Neural progenitor cell (in vitro differentiated cells): ENCODE measurements around the gene ITPR1. TPM values are rescaled to one million over a fixed set of nuclear protein-coding genes. Genes with fewer than 3 reads are reported as not detected.

Experiments used
- DNase-seq: peaks from one replicate; pipeline ENCODE4 v3.0.0-alpha.2; 2016; ENCODE audit warnings: low spot score
- H2AFZ ChIP-seq: fragments of 200-600 bp; sonication (generic); replicated peaks from 2 replicates; pipeline ENCODE4 v1.6.1; 2016; ENCODE audit warnings: antibody characterized with exemption
- H3F3A ChIP-seq: fragments of 200-600 bp; sonication (generic); 2 replicates; pipeline ENCODE4 v1.6.1; 2016; ENCODE audit warnings: antibody characterized with exemption, low read depth
- H3K27ac ChIP-seq: fragments of 200-600 bp; sonication (generic); 2 replicates; pipeline ENCODE4 v1.5.1; 2016; ENCODE audit warnings: mild to moderate bottlenecking
- H3K27me3 ChIP-seq: fragments of 200-600 bp; sonication (generic); 2 replicates; pipeline ENCODE4 v1.6.1; 2016; ENCODE audit warnings: mild to moderate bottlenecking, moderate library complexity
- H3K36me3 ChIP-seq: fragments of 200-600 bp; sonication (generic); 2 replicates; pipeline ENCODE4 v1.5.1; 2016
- H3K4me1 ChIP-seq: fragments of 200-600 bp; sonication (generic); 2 replicates; pipeline ENCODE4 v1.6.1; 2016; ENCODE audit warnings: mixed run types
- H3K4me2 ChIP-seq: fragments of 200-600 bp; sonication (generic); 2 replicates; pipeline ENCODE4 v1.6.1; 2016
- H3K4me3 ChIP-seq: fragments of 200-600 bp; sonication (generic); 2 replicates; pipeline ENCODE4 v1.5.1; 2016
- H3K79me2 ChIP-seq: fragments of 200-600 bp; sonication (generic); 2 replicates; pipeline ENCODE4 v1.6.1; 2016; ENCODE audit warnings: low read depth
- H3K9ac ChIP-seq: fragments of 200-600 bp; sonication (generic); 2 replicates; pipeline ENCODE4 v1.6.1; 2016
- H3K9me3 ChIP-seq: fragments of 200-600 bp; sonication (generic); 2 replicates; pipeline ENCODE4 v1.5.1; 2016; ENCODE audit warnings: low read depth
- H4K20me1 ChIP-seq: fragments of 200-600 bp; sonication (generic); 2 replicates; pipeline ENCODE4 v1.6.1; 2016; ENCODE audit warnings: low read depth
- H3K27ac Mint-ChIP-seq: 3 replicates; pipeline ENCODE4 v1.8.0; 2021; ENCODE audit warnings: mixed read lengths
- H3K27me3 Mint-ChIP-seq: 2 replicates; pipeline ENCODE4 v1.8.0; 2022; ENCODE audit warnings: low read depth, mild to moderate bottlenecking, inconsistent platforms, moderate library complexity, mixed read lengths; ENCODE audit not compliant: insufficient read depth
- H3K36me3 Mint-ChIP-seq: 3 replicates; pipeline ENCODE4 v1.8.0; 2021; ENCODE audit warnings: mixed read lengths
- H3K4me1 Mint-ChIP-seq: 3 replicates; pipeline ENCODE4 v1.8.0; 2021; ENCODE audit warnings: mixed read lengths
- H3K4me3 Mint-ChIP-seq: 3 replicates; pipeline ENCODE4 v1.8.0; 2021; ENCODE audit warnings: mild to moderate bottlenecking, moderate library complexity, mixed read lengths
- H3K9me3 Mint-ChIP-seq: 3 replicates; pipeline ENCODE4 v1.8.0; 2020; ENCODE audit warnings: mixed read lengths
- CTCF ChIP-seq: fragments of 200-600 bp; sonication (generic); IDR thresholded peaks from 2 replicates; pipeline ENCODE4 v1.5.1; 2017; ENCODE audit warnings: antibody characterized with exemption, mild to moderate bottlenecking
- EZH2 ChIP-seq: fragments of 200-600 bp; sonication (generic); IDR thresholded peaks from 2 replicates; pipeline ENCODE4 v1.6.1; 2017; ENCODE audit warnings: antibody characterized with exemption, mild to moderate bottlenecking, moderate library complexity
- EZH2phosphoT487 ChIP-seq: fragments of 200-600 bp; sonication (generic); IDR thresholded peaks from 2 replicates; pipeline ENCODE4 v1.6.1; 2017; ENCODE audit warnings: antibody characterized with exemption
- total RNA-seq: library from RNA; depleted of rRNA; stranded (reverse); fragments of >200 nt; gene quantifications from 2 replicates; pipeline ENCODE4 v1.2.3, GENCODE V29; 2015; ENCODE audit warnings: low replicate concordance

The ITPR1 gene
- total RNA-seq, 1 donor from 2014 or later, result 5.0 TPM

GRCh38 chr3:4895838-4896237 is 402.7 kb downstream of the ITPR1 start:
- Mint-ChIP-seq H3K27ac (peak overlapping the region; percentile 10), H3K27me3 (peaks cover 3% of the 10 kb centered on the region), H3K4me3 (no peak overlapping the region), H3K36me3 (no peaks in the 10 kb centered on the region), H3K4me1 (peaks cover 15% of the 10 kb centered on the region), H3K9me3 (peaks cover 2% of the 10 kb centered on the region)
- H3K4me3 ChIP-seq, result no peak overlapping the region
- H3K27me3 ChIP-seq, result no peaks in the 10 kb centered on the region
- H3K9ac ChIP-seq, result no peak overlapping the region
- no peak for TF ChIP-seq EZH2
- TF ChIP-seq CTCF, result no peak
- no peak for TF ChIP-seq EZH2phosphoT487
- H2AFZ ChIP-seq, result no peak overlapping the region
- no peak for DNase-seq
- H3K4me1 ChIP-seq, result peaks cover 3% of the 10 kb centered on the region
- H3K27ac ChIP-seq, result no peak overlapping the region
- H3K79me2 ChIP-seq, result no peaks in the 10 kb centered on the region
- H3F3A ChIP-seq, result no peaks in the 10 kb centered on the region
- no peaks in the 10 kb centered on the region for H3K36me3 ChIP-seq
- no peaks in the 10 kb centered on the region for H4K20me1 ChIP-seq
- H3K4me2 ChIP-seq, result no peak overlapping the region
- H3K9me3 ChIP-seq, result no peaks in the 10 kb centered on the region

Other genes with a start within 250 kb of the ITPR1 start
- 18.3 and 25.1 TPM in 2 replicates for gene SETMAR, start 190.0 kb upstream of the ITPR1 start, total RNA-seq
- 10.6 and 15.8 TPM in 2 replicates for gene SUMF1, start 26.1 kb upstream of the ITPR1 start, total RNA-seq